NB4 (cell line): ENCODE measurements around the gene SLC6A19.

Experiments used
- POLR2A ChIP-seq: IDR thresholded peaks from 2 replicates; pipeline ENCODE4 v1.6.1; 2011; ENCODE audit warnings: mild to moderate bottlenecking; ENCODE audit not compliant: insufficient read length; ENCODE audit errors: extremely low read depth
- TF ChIP-seq, protein P1 (sequence below): IDR thresholded peaks from one replicate; pipeline ENCODE4 v1.5.1; 2012; ENCODE audit warnings: low read depth, low read length

DNA sequence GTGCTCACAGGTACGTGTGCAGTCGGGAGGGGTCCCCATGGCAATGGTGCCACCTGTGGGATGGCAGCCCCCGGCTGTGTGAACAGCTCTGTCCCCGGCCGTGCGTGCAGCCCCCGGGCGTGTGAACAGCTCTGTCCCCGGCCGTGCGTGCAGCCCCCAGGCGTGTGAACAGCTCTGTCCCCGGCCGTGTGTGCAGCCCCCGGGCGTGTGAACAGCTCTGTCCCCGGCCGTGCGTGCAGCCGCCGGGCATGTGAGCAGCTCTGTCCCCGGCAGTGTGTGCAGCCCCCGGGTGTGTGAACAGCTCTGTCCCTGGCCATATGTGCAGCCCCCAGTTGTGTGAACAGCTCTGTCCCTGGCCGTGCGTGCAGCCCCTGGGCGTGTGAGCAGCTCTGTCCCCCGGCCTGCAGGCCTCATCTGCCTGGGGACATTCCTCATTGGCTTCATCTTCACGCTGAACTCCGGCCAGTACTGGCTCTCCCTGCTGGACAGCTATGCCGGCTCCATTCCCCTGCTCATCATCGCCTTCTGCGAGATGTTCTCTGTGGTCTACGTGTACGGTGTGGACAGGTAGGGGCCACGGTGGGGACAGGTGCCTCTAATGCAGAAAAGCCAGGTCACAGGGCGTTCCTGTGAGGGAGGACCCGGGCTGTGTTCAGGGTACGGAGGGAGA, 17.8 kb downstream of the SLC6A19 start:
- no peak for TF ChIP-seq POLR2A
- TF ChIP-seq, protein P1, sequence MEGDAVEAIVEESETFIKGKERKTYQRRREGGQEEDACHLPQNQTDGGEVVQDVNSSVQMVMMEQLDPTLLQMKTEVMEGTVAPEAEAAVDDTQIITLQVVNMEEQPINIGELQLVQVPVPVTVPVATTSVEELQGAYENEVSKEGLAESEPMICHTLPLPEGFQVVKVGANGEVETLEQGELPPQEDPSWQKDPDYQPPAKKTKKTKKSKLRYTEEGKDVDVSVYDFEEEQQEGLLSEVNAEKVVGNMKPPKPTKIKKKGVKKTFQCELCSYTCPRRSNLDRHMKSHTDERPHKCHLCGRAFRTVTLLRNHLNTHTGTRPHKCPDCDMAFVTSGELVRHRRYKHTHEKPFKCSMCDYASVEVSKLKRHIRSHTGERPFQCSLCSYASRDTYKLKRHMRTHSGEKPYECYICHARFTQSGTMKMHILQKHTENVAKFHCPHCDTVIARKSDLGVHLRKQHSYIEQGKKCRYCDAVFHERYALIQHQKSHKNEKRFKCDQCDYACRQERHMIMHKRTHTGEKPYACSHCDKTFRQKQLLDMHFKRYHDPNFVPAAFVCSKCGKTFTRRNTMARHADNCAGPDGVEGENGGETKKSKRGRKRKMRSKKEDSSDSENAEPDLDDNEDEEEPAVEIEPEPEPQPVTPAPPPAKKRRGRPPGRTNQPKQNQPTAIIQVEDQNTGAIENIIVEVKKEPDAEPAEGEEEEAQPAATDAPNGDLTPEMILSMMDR: no peak
